ENCODE data around the gene PLCB2. TPM values are rescaled to one million over a fixed set of nuclear protein-coding genes. Genes with fewer than 3 reads are reported as not detected.

PLCB2 gene
- total and polyA plus RNA-seq, 9 of the 15 experiments (the other 6 are each of a cell fraction or from before 2014, with no cell fraction given), result 0.37 to 12.3 (median 8.0) TPM

- peak; percentile 83 for TF ChIP-seq MGA (IDR thresholded peaks at IDR 0.05)
- peak in 1 of 2 experiments; percentile 56; a peak in 1 of 4 replicates for TF ChIP-seq MNT (conservative IDR thresholded peaks at IDR 0.05)
- TF ChIP-seq ATF6 (CRISPR knock-in tag; IDR thresholded peaks at IDR 0.05), result no peak
- TF ChIP-seq PTTG1 (tag; IDR thresholded peaks at IDR 0.05; ENCODE audit: low read depth), result no peak
- peak; percentile 10; the same call in 1 of the 2 replicates for TF ChIP-seq CHD2 (IDR thresholded peaks at IDR 0.05; ENCODE audit: low read depth, low read length)
- TF ChIP-seq HNRNPLL (IDR thresholded peaks at IDR 0.05; ENCODE audit: low read depth, low read length, poor library complexity, severe bottlenecking), result no peak
- no peak for TF ChIP-seq HNRNPK (IDR thresholded peaks at IDR 0.05; ENCODE audit: low read depth, low read length, poor library complexity, severe bottlenecking)
- no peak for TF ChIP-seq SNIP1 (IDR thresholded peaks at IDR 0.05; ENCODE audit: low read depth)
- no peak for TF ChIP-seq ZNF77 (CRISPR knock-in tag; IDR thresholded peaks at IDR 0.05)
- TF ChIP-seq ZNF695 (CRISPR knock-in tag; IDR thresholded peaks at IDR 0.05), result no peak
- TF ChIP-seq SMARCB1 (IDR thresholded peaks at IDR 0.05; ENCODE audit: insufficient read length, low read depth), result no peak
Measured at GRCh38 chr15:40282147-40282868, 25.4 kb downstream of the PLCB2 start (continued).
